Osteocyte (in vitro differentiated cells): ENCODE results near the gene ORM1. TPM values are rescaled to one million over a fixed set of nuclear protein-coding genes. Genes with fewer than 3 reads are reported as not detected.
A peak's percentile ranks its signal among the peaks of the same experiment; 100 is the strongest.
"Not testable (repeated sequence)": the region's sequence is repeated elsewhere in the genome, so short reads cannot be mapped to it uniquely, and the experiment has no call there.

Experiments
- DNase-seq: peaks from one replicate; pipeline ENCODE4 v3.0.0; 2021; ENCODE audit warnings: mixed read lengths; ENCODE audit not compliant: unreplicated experiment; ENCODE audit errors: extremely low spot score
- H3K27ac Mint-ChIP-seq: one replicate; pipeline ENCODE4 v1.8.0; 2021; ENCODE audit warnings: mild to moderate bottlenecking, mixed read lengths; ENCODE audit not compliant: unreplicated experiment
- H3K27me3 Mint-ChIP-seq: one replicate; pipeline ENCODE4 v1.8.0; 2021; ENCODE audit warnings: mixed read lengths; ENCODE audit not compliant: unreplicated experiment
- H3K36me3 Mint-ChIP-seq: one replicate; pipeline ENCODE4 v1.8.0; 2021; ENCODE audit warnings: mixed read lengths; ENCODE audit not compliant: unreplicated experiment
- H3K4me1 Mint-ChIP-seq: one replicate; pipeline ENCODE4 v1.8.0; 2021; ENCODE audit warnings: mixed read lengths; ENCODE audit not compliant: unreplicated experiment
- H3K4me3 Mint-ChIP-seq: one replicate; pipeline ENCODE4 v1.8.0; 2021; ENCODE audit warnings: mild to moderate bottlenecking, moderate library complexity, mixed read lengths; ENCODE audit not compliant: unreplicated experiment
- H3K9me3 Mint-ChIP-seq: one replicate; pipeline ENCODE4 v1.8.0; 2021; ENCODE audit warnings: mixed read lengths; ENCODE audit not compliant: unreplicated experiment
- total RNA-seq: library from RNA; stranded (reverse); gene quantifications from 2 replicates; pipeline ENCODE4 v1.2.1, GENCODE V29; 2021
- TF ChIP-seq, protein P1 (sequence below): fragments of 200-600 bp; sonication (generic); IDR thresholded peaks from 2 replicates; pipeline ENCODE4 v1.5.0; 2021; ENCODE audit warnings: antibody characterized with exemption, mild to moderate bottlenecking, moderate library complexity

The ORM1 gene
- total RNA-seq, 1 donor from 2014 or later, result not detected

DNA sequence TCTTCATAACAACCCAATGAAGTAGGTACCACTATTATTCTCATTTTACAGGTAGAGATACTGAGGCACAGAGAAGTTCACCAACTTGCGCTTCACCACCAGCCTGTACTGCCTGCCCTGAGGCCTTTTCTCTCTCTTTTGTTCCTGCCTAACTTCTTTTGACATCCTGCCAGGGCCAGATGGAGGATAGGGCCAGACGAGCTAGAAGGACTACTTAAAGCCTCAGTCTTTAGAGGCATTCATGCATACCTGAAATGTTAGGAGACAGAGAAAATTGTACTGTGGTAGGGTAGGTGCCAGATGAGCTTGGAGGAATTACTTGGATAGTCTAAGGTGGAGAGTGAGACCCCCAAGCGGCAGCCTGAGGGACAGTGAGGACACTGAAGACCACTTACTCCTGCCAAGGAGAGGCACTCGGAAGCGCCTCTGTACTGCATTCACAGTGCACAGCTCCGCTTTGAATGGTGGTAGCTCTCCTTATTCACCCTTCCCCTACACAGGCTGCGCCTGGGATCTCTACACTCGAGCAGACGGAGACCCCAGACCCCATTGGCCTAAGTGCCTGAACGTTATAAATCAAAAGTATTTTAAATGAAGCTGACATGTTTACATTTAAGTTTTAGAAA lies 6.2 kb upstream of the ORM1 start:
- DNase-seq, result peak; percentile 49
- peaks cover 4% of the 10 kb centered on the region for H3K27me3 Mint-ChIP-seq

DNA sequence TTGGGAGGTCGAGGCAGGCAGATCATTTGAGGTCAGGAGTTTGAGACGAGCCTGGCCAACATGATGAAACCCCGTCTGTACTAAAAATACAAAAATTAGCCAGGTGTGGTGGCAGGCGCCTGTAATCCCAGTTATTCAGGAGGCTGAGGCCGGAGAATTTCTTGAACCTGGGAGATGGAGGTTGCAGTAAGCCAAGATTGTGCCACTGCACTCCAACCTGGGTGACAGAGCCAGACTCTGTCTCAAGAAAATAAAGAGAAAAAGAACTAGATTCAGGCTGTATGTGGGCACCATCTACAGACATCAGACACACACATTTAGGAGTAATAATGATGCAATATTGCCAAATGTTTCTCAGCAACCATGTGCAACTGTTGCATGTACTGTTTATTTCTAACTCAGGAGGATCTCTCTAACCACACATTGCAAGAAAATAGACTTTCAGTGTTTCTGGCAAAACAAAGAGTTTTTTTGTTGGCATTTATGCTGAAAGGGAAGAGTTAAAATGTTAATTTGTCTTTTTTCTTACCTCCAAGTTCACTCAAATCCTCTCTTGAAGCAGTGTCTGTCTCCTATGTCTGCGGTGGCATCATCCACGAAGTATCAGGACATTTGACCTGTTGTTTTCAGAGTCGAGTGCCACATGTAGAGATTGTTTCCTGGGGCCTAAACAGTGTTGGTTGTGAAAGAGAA lies 5.1 kb upstream of the ORM1 start:
- Mint-ChIP-seq H3K27ac (peak overlapping the region; percentile 68), H3K9me3 (no peaks in the 10 kb centered on the region), H3K27me3 (peaks cover 4% of the 10 kb centered on the region), H3K4me1 (peaks cover 10% of the 10 kb centered on the region), H3K4me3 (no peak overlapping the region), H3K36me3 (no peaks in the 10 kb centered on the region)
- DNase-seq, result peak; percentile 53
- TF ChIP-seq, protein P1, sequence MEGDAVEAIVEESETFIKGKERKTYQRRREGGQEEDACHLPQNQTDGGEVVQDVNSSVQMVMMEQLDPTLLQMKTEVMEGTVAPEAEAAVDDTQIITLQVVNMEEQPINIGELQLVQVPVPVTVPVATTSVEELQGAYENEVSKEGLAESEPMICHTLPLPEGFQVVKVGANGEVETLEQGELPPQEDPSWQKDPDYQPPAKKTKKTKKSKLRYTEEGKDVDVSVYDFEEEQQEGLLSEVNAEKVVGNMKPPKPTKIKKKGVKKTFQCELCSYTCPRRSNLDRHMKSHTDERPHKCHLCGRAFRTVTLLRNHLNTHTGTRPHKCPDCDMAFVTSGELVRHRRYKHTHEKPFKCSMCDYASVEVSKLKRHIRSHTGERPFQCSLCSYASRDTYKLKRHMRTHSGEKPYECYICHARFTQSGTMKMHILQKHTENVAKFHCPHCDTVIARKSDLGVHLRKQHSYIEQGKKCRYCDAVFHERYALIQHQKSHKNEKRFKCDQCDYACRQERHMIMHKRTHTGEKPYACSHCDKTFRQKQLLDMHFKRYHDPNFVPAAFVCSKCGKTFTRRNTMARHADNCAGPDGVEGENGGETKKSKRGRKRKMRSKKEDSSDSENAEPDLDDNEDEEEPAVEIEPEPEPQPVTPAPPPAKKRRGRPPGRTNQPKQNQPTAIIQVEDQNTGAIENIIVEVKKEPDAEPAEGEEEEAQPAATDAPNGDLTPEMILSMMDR, result no peak

More for the DNA sequence above, 6.2 kb upstream of the ORM1 start:
- Mint-ChIP-seq H3K27ac (no peak overlapping the region), H3K4me1 (peaks cover 10% of the 10 kb centered on the region), H3K36me3 (peaks cover 2% of the 10 kb centered on the region), H3K9me3 (no peaks in the 10 kb centered on the region), H3K4me3 (no peak overlapping the region)
- TF ChIP-seq, protein P1, result no peak

GRCh38 chr9:114318416-114318815 lies 4.5 kb upstream of the ORM1 start:
- DNase-seq, result peak; percentile 49
- H3K4me1 Mint-ChIP-seq, result peaks cover 10% of the 10 kb centered on the region
- peaks cover 4% of the 10 kb centered on the region for H3K27me3 Mint-ChIP-seq

DNA sequence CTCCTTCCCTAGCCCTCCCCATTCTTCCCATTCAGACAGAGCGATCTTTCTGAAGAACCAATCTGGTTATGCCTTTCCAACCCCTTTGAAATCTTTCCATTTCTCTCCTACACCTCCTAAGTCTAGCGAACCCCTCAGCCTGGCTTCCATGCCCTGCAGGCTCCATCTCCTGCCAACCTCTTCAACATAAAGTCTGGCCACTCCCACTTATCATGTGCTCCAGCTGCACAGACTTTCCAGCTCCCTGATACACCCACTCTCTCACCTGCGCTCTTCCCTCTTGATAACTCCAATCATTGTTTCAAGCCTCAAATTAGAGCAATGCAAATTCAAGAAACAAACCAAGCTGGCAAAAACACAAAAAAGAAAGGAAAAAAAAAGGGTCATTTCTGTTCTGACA lies 3.8 kb upstream of the ORM1 start:
- H3K4me3 Mint-ChIP-seq, result no peak overlapping the region
- H3K27ac Mint-ChIP-seq, result no peak overlapping the region
- peaks cover 4% of the 10 kb centered on the region for H3K27me3 Mint-ChIP-seq
- TF ChIP-seq, protein P1, result no peak
- DNase-seq, result peak; percentile 23
- H3K36me3 Mint-ChIP-seq, result no peaks in the 10 kb centered on the region
- no peaks in the 10 kb centered on the region for H3K9me3 Mint-ChIP-seq
- H3K4me1 Mint-ChIP-seq, result peaks cover 10% of the 10 kb centered on the region

More at GRCh38 chr9:114318416-114318815, 4.5 kb upstream of the ORM1 start:
- TF ChIP-seq, protein P1, result no peak
- H3K36me3 Mint-ChIP-seq, result no peaks in the 10 kb centered on the region
- H3K4me3 Mint-ChIP-seq, result no peak overlapping the region
- no peaks in the 10 kb centered on the region for H3K9me3 Mint-ChIP-seq
- H3K27ac Mint-ChIP-seq, result peak overlapping the region; percentile 68

DNA sequence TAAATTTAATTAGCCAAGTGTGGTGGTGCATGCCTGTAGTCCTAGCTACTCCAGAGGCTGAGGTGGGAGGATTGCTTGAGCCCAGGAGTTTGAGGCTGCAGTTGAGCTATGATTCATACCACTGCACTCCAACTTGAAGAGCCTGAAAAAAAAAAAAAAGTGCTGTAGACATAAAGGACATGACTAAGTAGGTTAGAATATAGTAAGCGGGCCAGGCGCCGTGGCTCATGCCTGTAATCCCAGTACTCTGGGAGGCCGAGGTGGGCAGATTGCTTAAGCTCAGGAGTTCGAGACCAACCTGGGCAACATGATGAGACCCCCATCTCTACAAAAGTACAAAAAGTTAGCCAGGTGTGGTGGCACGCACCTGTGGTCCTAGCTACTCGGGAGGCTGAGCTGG lies 2.2 kb upstream of the ORM1 start:
- DNase-seq, H3K4me3 Mint-ChIP-seq: not testable (repeated sequence)

More for the DNA sequence above, 2.2 kb upstream of the ORM1 start:
- H3K36me3 Mint-ChIP-seq, H3K4me1 Mint-ChIP-seq, H3K27ac Mint-ChIP-seq, H3K27me3 Mint-ChIP-seq, H3K9me3 Mint-ChIP-seq: not testable (repeated sequence)
